ENCODE data around the gene PRR18.

PRR18 gene

GRCh38 chr6:166274163-166274562 is 34.0 kb downstream of the PRR18 start:
- DNase-seq = no peak

- no peak for DNase-seq
Observed at GRCh38 chr6:166271376-166271765, 36.8 kb downstream of the PRR18 start.

DNA sequence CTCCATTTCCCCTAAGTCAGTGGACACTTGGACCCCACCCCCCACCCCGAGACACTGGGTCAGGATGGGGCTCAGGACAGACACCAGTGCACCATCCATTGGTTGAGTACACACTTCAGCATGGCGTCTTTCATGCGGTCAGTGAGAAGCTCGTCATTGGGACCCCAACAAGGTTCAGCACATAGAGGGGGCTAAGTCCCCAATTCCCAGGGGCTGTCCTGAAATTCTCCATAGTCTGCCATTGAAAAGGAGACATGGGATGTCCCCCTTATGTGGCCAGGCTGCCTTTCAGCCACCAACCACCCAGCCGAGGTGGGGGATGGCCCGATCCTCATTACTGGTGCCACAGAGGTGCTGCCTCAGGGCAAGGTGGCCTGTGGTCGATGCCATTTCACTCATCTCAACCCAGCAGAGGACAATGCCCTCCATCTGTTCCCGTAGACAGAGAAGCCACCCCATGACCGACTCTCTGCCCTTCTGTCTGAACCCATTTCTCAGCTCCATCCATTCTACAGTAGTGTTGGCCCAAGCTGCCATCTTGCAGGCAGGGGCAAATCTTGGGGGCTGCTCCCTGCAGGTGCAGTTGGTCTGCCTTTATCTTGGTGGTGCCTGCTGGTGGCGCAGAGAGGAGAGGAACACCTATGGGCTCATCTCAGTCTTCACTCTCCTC is 37.4 kb downstream of the PRR18 start:
- no peak for DNase-seq

DNA sequence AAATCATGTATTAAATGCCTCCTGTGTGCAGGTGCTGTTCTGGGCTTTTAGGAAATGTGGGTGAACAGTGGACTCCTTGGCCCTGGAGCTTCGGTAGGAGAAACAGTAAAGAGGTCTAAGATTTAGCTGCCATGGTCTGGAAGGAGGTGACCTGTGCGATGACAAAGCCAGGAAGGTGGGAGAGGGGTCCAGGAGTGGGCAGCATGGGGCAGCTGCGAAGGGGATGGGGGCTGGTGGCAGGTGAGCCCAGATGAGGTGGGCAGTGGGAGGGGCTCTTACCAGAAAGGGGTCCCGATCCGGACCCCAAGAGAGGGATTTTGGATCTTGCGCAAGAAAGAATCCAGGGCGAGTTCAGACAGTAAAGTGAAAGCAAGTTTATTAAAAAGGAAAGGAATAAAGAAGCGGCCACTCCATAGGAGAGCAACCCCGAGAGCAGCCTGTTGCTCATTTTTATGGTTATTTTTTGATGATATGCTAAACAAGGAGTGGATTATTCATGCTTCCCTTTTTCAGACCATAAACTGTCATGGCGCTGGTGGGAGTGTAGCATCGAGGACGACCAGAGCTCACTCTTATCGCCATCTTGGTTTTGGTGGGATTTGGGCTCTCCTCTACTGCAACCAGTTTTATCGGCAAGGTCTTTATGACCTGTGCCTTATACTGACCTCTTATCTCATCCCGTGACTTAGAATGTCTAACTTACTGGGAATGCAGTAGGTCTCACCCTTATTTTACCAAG is 38.7 kb downstream of the PRR18 start:
- DNase-seq = no peak

GRCh38 chr6:166268431-166268830 is 39.8 kb downstream of the PRR18 start:
- DNase-seq = no peak

DNA sequence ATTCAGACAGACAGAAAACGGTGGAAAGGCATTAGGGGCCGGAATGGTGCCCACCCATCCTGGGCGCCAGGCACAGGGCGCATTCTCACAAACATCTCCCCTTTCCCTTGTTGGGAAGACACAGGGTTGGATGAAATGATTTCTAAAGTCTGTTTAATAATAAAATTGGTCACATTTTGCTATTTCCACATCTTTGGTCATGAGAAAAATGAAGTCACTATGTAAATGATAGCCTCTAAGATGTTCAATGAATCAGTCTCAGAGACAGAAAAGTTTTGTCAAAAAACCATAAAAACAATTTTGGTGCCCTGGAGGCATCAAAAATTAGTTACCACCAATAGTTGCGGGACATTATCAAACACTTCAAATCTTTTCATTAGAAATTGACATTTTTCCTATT is 40.7 kb downstream of the PRR18 start:
- DNase-seq = no peak

- no peak for DNase-seq
Observed at GRCh38 chr6:166266336-166266735, 41.9 kb downstream of the PRR18 start.

GRCh38 chr6:166262743-166263515 is 45.3 kb downstream of the PRR18 start:
- DNase-seq = no peak

- DNase-seq = no peak
Observed at GRCh38 chr6:166259296-166259977, 48.8 kb downstream of the PRR18 start.

DNA sequence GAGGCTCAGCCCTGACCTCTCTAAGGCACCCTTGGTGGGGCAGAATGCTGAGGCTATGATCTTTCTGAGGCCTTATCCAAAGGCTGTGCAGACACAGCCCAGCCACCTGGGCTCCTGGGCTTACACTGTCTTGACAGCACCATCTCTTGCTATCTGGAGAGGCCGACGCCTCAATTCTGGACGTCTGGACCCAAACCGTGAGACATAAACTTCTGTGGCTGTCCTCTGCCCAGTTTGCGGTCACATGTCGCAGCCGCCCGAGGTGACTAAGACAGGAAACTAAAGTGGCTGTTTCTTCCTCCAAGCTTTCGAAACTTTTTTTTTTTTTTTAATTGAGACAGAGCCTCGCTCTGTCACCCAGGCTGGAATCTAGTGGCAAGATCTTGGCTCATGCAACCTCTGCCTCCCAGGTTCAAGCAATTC is 49.3 kb downstream of the PRR18 start:
- no peak for DNase-seq

DNA sequence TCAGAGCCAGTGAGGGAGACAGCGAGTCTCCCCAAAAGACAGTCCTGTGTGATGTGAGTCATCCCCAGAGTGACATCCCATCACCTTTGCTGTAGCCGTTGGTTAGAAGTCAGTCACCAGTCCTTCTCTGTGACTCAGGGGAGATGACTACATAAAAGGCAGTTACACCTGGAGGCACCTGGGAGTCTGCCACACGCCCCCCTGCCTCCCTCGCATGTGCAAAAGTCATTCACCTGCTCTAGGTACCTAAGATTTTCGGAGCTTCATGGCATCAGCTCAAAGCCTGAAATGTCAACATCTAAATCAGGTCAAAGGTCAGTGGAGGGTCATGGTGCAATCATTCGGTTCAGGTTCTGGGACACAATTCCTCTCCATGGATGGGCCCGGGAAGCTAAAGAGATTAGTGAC is 50.3 kb downstream of the PRR18 start:
- DNase-seq = no peak

All from NCI-H2227 treated with DMSO at 0.1 percent for 48 hours (cell line).